H1 (cell line): ENCODE measurements around the gene FLT1. TPM values are rescaled to one million over a fixed set of nuclear protein-coding genes. Genes with fewer than 3 reads are reported as not detected.
A peak's percentile ranks its signal among the peaks of the same experiment; 100 is the strongest.

Experiments used
- CTCF ChIA-PET: fragments of 300-600 bp; sonication (Branson Sonifier 250); formaldehyde crosslinking; loops from one replicate; lab custom pipeline; 2021; ENCODE audit not compliant: partially characterized antibody; lab: Charles Lee
- POLR2A ChIA-PET: fragments of 300-600 bp; sonication (Branson Sonifier 250); formaldehyde crosslinking; loops from one replicate; lab custom pipeline; 2021; ENCODE audit warnings: inconsistent platforms; ENCODE audit not compliant: partially characterized antibody; lab: Charles Lee
- DNase-seq, 2 experiments: peaks; one replicate each; pipeline versions ENCODE4 v3.0.0 to v3.0.0-alpha.2; 2010 to 2022; ENCODE audit warnings: low spot score in 2 of 2, low read depth in 1 of 2, mixed read lengths in 1 of 2
- FAIRE-seq: peaks from 2 replicates; lab custom pipeline; 2011; peaks lifted over from hg19 to GRCh38; lab: Jason Lieb, UNC
- H2AFZ ChIP-seq: 2 replicates; pipeline ENCODE4 v1.8.1; 2012; ENCODE audit warnings: low read length, inconsistent platforms
- H2AK5ac ChIP-seq: 2 replicates; pipeline ENCODE4 v1.6.1; 2013; ENCODE audit warnings: low read depth, low read length
- H2BK120ac ChIP-seq: replicated peaks from 2 replicates; pipeline ENCODE3; 2013; ENCODE audit warnings: low read depth, low read length, inconsistent platforms
- H2BK12ac ChIP-seq: 2 replicates; pipeline ENCODE4 v1.6.1; 2013; ENCODE audit warnings: low read depth, low read length
- H2BK15ac ChIP-seq: 2 replicates; pipeline ENCODE4 v1.6.1; 2013; ENCODE audit warnings: low read length
- H2BK20ac ChIP-seq: 2 replicates; pipeline ENCODE4 v1.6.1; 2013; ENCODE audit warnings: low read length
- H2BK5ac ChIP-seq: 2 replicates; pipeline ENCODE4 v1.6.1; 2013; ENCODE audit warnings: low read depth, low read length
- H3K14ac ChIP-seq: 2 replicates; pipeline ENCODE4 v1.6.1; 2013; ENCODE audit warnings: inconsistent platforms; ENCODE audit not compliant: insufficient read length
- H3K18ac ChIP-seq: 2 replicates; pipeline ENCODE4 v1.6.1; 2013; ENCODE audit warnings: low read length; ENCODE audit errors: extremely low read depth
- H3K23ac ChIP-seq: 2 replicates; pipeline ENCODE4 v1.6.1; 2013; ENCODE audit warnings: inconsistent platforms; ENCODE audit not compliant: insufficient read length
- H3K23me2 ChIP-seq: 2 replicates; pipeline ENCODE4 v1.6.1; 2013; ENCODE audit warnings: low read depth, low read length
- H3K27ac ChIP-seq: 2 replicates; pipeline ENCODE4 v1.6.1; 2011; ENCODE audit warnings: low read depth, low read length, inconsistent platforms
- H3K27me3 ChIP-seq, 4 experiments: replicated peaks in 1 of 4; 1 replicate in 1 of 4; 2 replicates in 3 of 4; pipeline versions ENCODE4 v1.6.1 to v1.8.1; 2011 to 2013; ENCODE audit warnings: low read length in 3 of 4, mild to moderate bottlenecking in 3 of 4, inconsistent platforms in 2 of 4, mixed read lengths in 2 of 4, moderate library complexity in 1 of 4; ENCODE audit not compliant: control insufficient read depth in 3 of 4, insufficient read depth in 3 of 4; ENCODE audit errors: extremely low read depth in 1 of 4
- H3K36me3 ChIP-seq, 4 experiments: 2 replicates each; pipeline versions ENCODE4 v1.6.1 to v1.8.1; 2011 to 2013; ENCODE audit warnings: mild to moderate bottlenecking in 4 of 4, low read length in 3 of 4, moderate library complexity in 2 of 4, control low read depth in 1 of 4, inconsistent platforms in 1 of 4; ENCODE audit not compliant: insufficient read depth in 4 of 4, control insufficient read depth in 2 of 4
- H3K4ac ChIP-seq: replicated peaks from 2 replicates; pipeline ENCODE3; 2013; ENCODE audit warnings: low read length, low read depth, mixed read lengths, inconsistent platforms; ENCODE audit not compliant: insufficient read length
- H3K4me1 ChIP-seq, 4 experiments: replicated peaks in 1 of 4; 1 replicate in 1 of 4; 2 replicates in 3 of 4; pipeline versions ENCODE4 v1.6.1 to v1.8.1; 2011 to 2013; ENCODE audit warnings: low read length in 3 of 4, inconsistent platforms in 2 of 4, mixed read lengths in 1 of 4; ENCODE audit not compliant: insufficient read depth in 4 of 4, control insufficient read depth in 3 of 4
- H3K4me2 ChIP-seq, 2 experiments: 2 replicates each; pipeline versions ENCODE4 v1.6.1 to v1.8.1; 2011 to 2013; ENCODE audit warnings: low read depth in 2 of 2, low read length in 2 of 2, control low read depth in 1 of 2, inconsistent platforms in 1 of 2, mild to moderate bottlenecking in 1 of 2; ENCODE audit not compliant: insufficient read depth in 1 of 2
- H3K4me3 ChIP-seq, 4 experiments: fragments of 200-600, 300-600 bp in 1 of 4; sonication (generic), shearing (Covaris generic), sonication (Bioruptor Twin) in 1 of 4; 2 replicates each; pipeline versions ENCODE4 v1.5.1 to v1.8.1; 2011 to 2016; ENCODE audit warnings: low read length in 4 of 4, low read depth in 3 of 4, control low read depth in 2 of 4, inconsistent platforms in 2 of 4, mild to moderate bottlenecking in 2 of 4, mixed read lengths in 1 of 4, moderate library complexity in 1 of 4; ENCODE audit not compliant: insufficient read depth in 2 of 4; ENCODE audit errors: extremely low read depth in 1 of 4
- H3K56ac ChIP-seq: replicated peaks from 2 replicates; pipeline ENCODE3; 2013; ENCODE audit warnings: low read depth, mild to moderate bottlenecking, mixed read lengths, low read length, inconsistent platforms; ENCODE audit not compliant: insufficient read length
- H3K79me1 ChIP-seq: 2 replicates; pipeline ENCODE4 v1.6.1; 2013; ENCODE audit warnings: low read depth, low read length, control low read depth
- H3K79me2 ChIP-seq, 2 experiments: 2 replicates each; pipeline versions ENCODE4 v1.6.1 to v1.8.1; 2012 to 2013; ENCODE audit warnings: low read length in 2 of 2, mild to moderate bottlenecking in 2 of 2, inconsistent platforms in 1 of 2; ENCODE audit not compliant: insufficient read depth in 2 of 2, control insufficient read depth in 1 of 2
- H3K9ac ChIP-seq, 4 experiments: replicated peaks in 1 of 4; 1 replicate in 1 of 4; 2 replicates in 3 of 4; pipeline versions ENCODE4 v1.6.1 to v1.8.1; 2011 to 2013; ENCODE audit warnings: low read depth in 3 of 4, low read length in 3 of 4, control low read depth in 2 of 4, mild to moderate bottlenecking in 2 of 4, moderate library complexity in 2 of 4, inconsistent platforms in 1 of 4; ENCODE audit errors: extremely low read depth in 1 of 4
- H3K9me3 ChIP-seq, 2 experiments: 2 replicates each; pipeline versions ENCODE4 v1.6.1 to v1.8.1; 2012 to 2013; ENCODE audit warnings: mild to moderate bottlenecking in 2 of 2, moderate library complexity in 2 of 2, control low read depth in 1 of 2, inconsistent platforms in 1 of 2, low read depth in 1 of 2, low read length in 1 of 2, mixed read lengths in 1 of 2; ENCODE audit not compliant: insufficient read depth in 2 of 2
- H4K20me1 ChIP-seq, 2 experiments: replicated peaks in 1 of 2; 2 replicates each; pipeline versions ENCODE3 to v1.8.1; 2011 to 2013; ENCODE audit warnings: inconsistent platforms in 2 of 2, low read length in 2 of 2, mild to moderate bottlenecking in 1 of 2; ENCODE audit not compliant: insufficient read depth in 2 of 2, control insufficient read depth in 1 of 2
- H4K5ac ChIP-seq: 2 replicates; pipeline ENCODE4 v1.6.1; 2013; ENCODE audit warnings: low read length, low read depth, mixed read lengths, inconsistent platforms; ENCODE audit not compliant: insufficient read length
- H4K8ac ChIP-seq: 2 replicates; pipeline ENCODE4 v1.8.0; 2013; ENCODE audit warnings: mild to moderate bottlenecking, moderate library complexity, low read length, inconsistent platforms; ENCODE audit not compliant: insufficient read depth; ENCODE audit errors: extremely low read depth
- H4K91ac ChIP-seq: replicated peaks from 2 replicates; pipeline ENCODE3; 2013; ENCODE audit warnings: low read length, mixed read lengths, inconsistent platforms; ENCODE audit not compliant: insufficient read length
- CEBPB ChIP-seq: IDR thresholded peaks from 2 replicates; pipeline ENCODE4 v1.6.1; 2012; ENCODE audit warnings: low read depth, low read length
- CHD1 ChIP-seq: IDR thresholded peaks from 2 replicates; pipeline ENCODE4 v1.6.1; 2012; ENCODE audit warnings: low read depth, low read length, improper control_type of control experiment
- CTBP2 ChIP-seq: IDR thresholded peaks from 2 replicates; pipeline ENCODE4 v1.7.0; 2011; ENCODE audit warnings: borderline replicate concordance, mild to moderate bottlenecking, moderate library complexity, mixed read lengths, low read length; ENCODE audit not compliant: insufficient read depth, insufficient read length
- GTF2F1 ChIP-seq: IDR thresholded peaks from 2 replicates; pipeline ENCODE4 v1.6.1; 2012; ENCODE audit warnings: low read depth, low read length, improper control_type of control experiment, borderline replicate concordance
- TAF7 ChIP-seq: optimal IDR thresholded peaks from 2 replicates; pipeline ENCODE3; 2011; ENCODE audit warnings: low read depth, mild to moderate bottlenecking, inconsistent platforms, low read length, moderate library complexity, borderline replicate concordance
- WGBS, 2 experiments: shearing (Covaris generic) in 1 of 2; methylation state at CpG; one replicate each; pipeline versions ENCODE4 v1.1.6 to v1.1.7; 2013 to 2015; ENCODE audit warnings: low lambda C conversion rate in 2 of 2, mixed read lengths in 2 of 2, inconsistent platforms in 1 of 2, low coverage in 1 of 2, missing lambda C conversion rate in 1 of 2; ENCODE audit not compliant: insufficient replicate concordance in 2 of 2, insufficient coverage in 1 of 2, insufficient read length in 1 of 2; ENCODE audit errors: extremely low coverage in 1 of 2, missing lambda C conversion rate in 1 of 2; 5-methylcytosine and 5-hydroxymethylcytosine counted together
- polyA plus RNA-seq, 7 experiments: library from polyadenylated mRNA; depleted of rRNA in 3 of 7; stranded (reverse) in 5 of 7; unstranded in 2 of 7; fragments of >200 nt in 5 of 7; fragments of 200-250 nt in 2 of 7; gene quantifications; 1 replicate in 5 of 7; 2 replicates in 1 of 7; 4 replicates in 1 of 7; pipeline versions ENCODE4 v1.2.1 to v1.2.3, GENCODE V29; 2011 to 2013; ENCODE audit warnings: missing spikeins in 2 of 7, mixed read lengths in 2 of 7
- total RNA-seq: library from RNA; stranded (reverse); fragmentation: NEBNext Ultra II Directional; extraction: Animal tissue kit (Norgen Biotek cat#: 25700); gene quantifications from 2 replicates; pipeline ENCODE4 v1.2.1, GENCODE V29; 2021

The FLT1 gene
- total and polyA plus RNA-seq, 2 of the 8 experiments (the other 6 are each of a cell fraction or from before 2014, with no cell fraction given) = 19.7 to 90.2 TPM

GRCh38 chr13:28492569-28493367 is 2.2 kb downstream of the FLT1 start:
- Histone ChIP-seq H4K5ac (no peak overlapping the region), H3K27me3 (peaks cover 0 to 15% (median 11%) of the 10 kb centered on the region in 4 experiments; a peak in 5 of 7 replicates), H3K4me1 (peaks cover 6 to 18% (median 15%) of the 10 kb centered on the region in 4 experiments; a peak in 6 of 7 replicates), H3K23me2 (peaks cover 14% of the 10 kb centered on the region), H2BK12ac (no peak overlapping the region), H2BK15ac (no peak overlapping the region), H3K4me3 (peak overlapping the region; percentile 65 to 94 (median 74)), H4K20me1 (peaks cover 11 to 22% of the 10 kb centered on the region in 2 experiments), H2AK5ac (no peak overlapping the region), H3K36me3 (peaks cover 0 to 4% (median 0%) of the 10 kb centered on the region in 4 experiments; a peak in 1 of 8 replicates), H2BK120ac (no peak overlapping the region), H3K23ac (no peak overlapping the region), H3K79me2 (peaks cover 33 to 77% of the 10 kb centered on the region in 2 experiments), H3K79me1 (peaks cover 4% of the 10 kb centered on the region; the same call in 1 of the 2 replicates), H3K18ac (no peak overlapping the region), H2BK20ac (no peak overlapping the region), H3K9me3 (no peaks in the 10 kb centered on the region), H3K4ac (no peak overlapping the region), H3K4me2 (peak overlapping the region; percentile 88 to 91), H4K8ac (no peak overlapping the region), H3K27ac (no peak overlapping the region), H2AFZ (no peak overlapping the region), H2BK5ac (no peak overlapping the region), H3K14ac (no peak overlapping the region), H3K56ac (no peak overlapping the region), H3K9ac (peak overlapping the region in 1 of 4 experiments; percentile 44; a peak in 2 of 7 replicates), H4K91ac (no peak overlapping the region)
- CTCF ChIA-PET = interaction anchor here (0.6 to 1.0 kb wide), 5 partner anchors 12 to 169 kb away, joined by 3 to 6 read pairs (median 3); no protein-coding TSS in a partner anchor
- no peak for TF ChIP-seq GTF2F1
- TF ChIP-seq CHD1 = peak; percentile 2; the same call in 1 of the 2 replicates
- no peak for TF ChIP-seq TAF7
- no peak for TF ChIP-seq CTBP2
- TF ChIP-seq CEBPB = 0 out of 2 replicates have a peak, but pooled peaks have one; percentile 17
- 18% methylated on average over 10 of the region's 10 CpGs; no CpG with 5 or more reads in 1 of the 2 experiments for WGBS, 2 experiments
- POLR2A ChIA-PET = interaction anchor here (0.8 to 1.0 kb wide), 3 partner anchors 8 to 118 kb away, joined by 3 to 4 read pairs (median 3); no protein-coding TSS in a partner anchor
- DNase-seq (no peak), FAIRE-seq (peak; percentile 85)
